Common myeloid progenitor, CD34-positive (primary cell): ENCODE measurements around the gene BCR.

Source experiments
- CTCF ChIA-PET: fragments of 350-600 bp; sonication (Branson Sonifier 250); formaldehyde crosslinking; loops from one replicate; lab custom pipeline; 2021; ENCODE audit warnings: antibody characterized with exemption; lab: Charles Lee
- POLR2A ChIA-PET: fragments of 350-600 bp; sonication (Branson Sonifier 250); formaldehyde crosslinking; loops from one replicate; lab custom pipeline; 2021; ENCODE audit warnings: antibody characterized with exemption; lab: Charles Lee
- DNase-seq, 3 donors: peaks; one replicate each; pipeline versions ENCODE4 v3.0.0 to v3.0.0-alpha.2; 2013
- H3K27ac ChIP-seq, 2 experiments: 1 replicate in 1 of 2; 2 replicates in 1 of 2; pipeline ENCODE4 v1.7.0; 2013; ENCODE audit warnings: inconsistent platforms in 2 of 2, low read length in 2 of 2, mild to moderate bottlenecking in 2 of 2, low read depth in 1 of 2, moderate library complexity in 1 of 2; ENCODE audit not compliant: severe bottlenecking in 2 of 2, insufficient read depth in 1 of 2, poor library complexity in 1 of 2
- H3K27me3 ChIP-seq, 5 experiments: replicated peaks in 2 of 5; 1 replicate in 3 of 5; 2 replicates in 2 of 5; pipeline versions ENCODE4 v1.6.1 to v1.7.0; 2013; ENCODE audit warnings: low read length in 4 of 5, mild to moderate bottlenecking in 2 of 5, moderate library complexity in 2 of 5, inconsistent platforms in 1 of 5; ENCODE audit not compliant: insufficient read depth in 5 of 5, control insufficient read depth in 4 of 5
- H3K36me3 ChIP-seq, 4 experiments: 1 replicate in 2 of 4; 2 replicates in 2 of 4; pipeline versions ENCODE4 v1.6.1 to v1.7.0; 2013; ENCODE audit warnings: low read length in 3 of 4, control low read depth in 1 of 4, mild to moderate bottlenecking in 1 of 4; ENCODE audit not compliant: control insufficient read depth in 4 of 4, insufficient read depth in 4 of 4
- H3K4me1 ChIP-seq, 4 experiments: 1 replicate in 3 of 4; 2 replicates in 1 of 4; pipeline versions ENCODE4 v1.6.1 to v1.7.1; 2013; ENCODE audit warnings: low read length in 3 of 4, mild to moderate bottlenecking in 3 of 4, control low read depth in 1 of 4, inconsistent platforms in 1 of 4, moderate library complexity in 1 of 4; ENCODE audit not compliant: control insufficient read depth in 4 of 4, insufficient read depth in 4 of 4; ENCODE audit errors: control extremely low read depth in 1 of 4
- H3K4me3 ChIP-seq, 7 experiments: 1 replicate in 4 of 7; 2 replicates in 3 of 7; pipeline versions ENCODE4 v1.5.1 to v1.7.0; 2013; ENCODE audit warnings: mild to moderate bottlenecking in 7 of 7, low read length in 6 of 7, moderate library complexity in 6 of 7, inconsistent platforms in 2 of 7, low read depth in 2 of 7, control low read depth in 1 of 7; ENCODE audit not compliant: insufficient read depth in 4 of 7, control insufficient read depth in 1 of 7; ENCODE audit errors: extremely low read depth in 1 of 7
- H3K9me3 ChIP-seq, 5 experiments: 1 replicate in 4 of 5; 2 replicates in 1 of 5; pipeline versions ENCODE4 v1.6.1 to v1.7.1; 2013; ENCODE audit warnings: low read length in 4 of 5, mild to moderate bottlenecking in 2 of 5, inconsistent platforms in 1 of 5, low read depth in 1 of 5, moderate library complexity in 1 of 5; ENCODE audit not compliant: control insufficient read depth in 4 of 5, insufficient read depth in 2 of 5; ENCODE audit errors: control extremely low read depth in 1 of 5
- WGBS: methylation state at CpG from one replicate; pipeline ENCODE4 v1.1.5; 2013; ENCODE audit not compliant: insufficient coverage; 5-methylcytosine and 5-hydroxymethylcytosine counted together

The BCR gene

DNA sequence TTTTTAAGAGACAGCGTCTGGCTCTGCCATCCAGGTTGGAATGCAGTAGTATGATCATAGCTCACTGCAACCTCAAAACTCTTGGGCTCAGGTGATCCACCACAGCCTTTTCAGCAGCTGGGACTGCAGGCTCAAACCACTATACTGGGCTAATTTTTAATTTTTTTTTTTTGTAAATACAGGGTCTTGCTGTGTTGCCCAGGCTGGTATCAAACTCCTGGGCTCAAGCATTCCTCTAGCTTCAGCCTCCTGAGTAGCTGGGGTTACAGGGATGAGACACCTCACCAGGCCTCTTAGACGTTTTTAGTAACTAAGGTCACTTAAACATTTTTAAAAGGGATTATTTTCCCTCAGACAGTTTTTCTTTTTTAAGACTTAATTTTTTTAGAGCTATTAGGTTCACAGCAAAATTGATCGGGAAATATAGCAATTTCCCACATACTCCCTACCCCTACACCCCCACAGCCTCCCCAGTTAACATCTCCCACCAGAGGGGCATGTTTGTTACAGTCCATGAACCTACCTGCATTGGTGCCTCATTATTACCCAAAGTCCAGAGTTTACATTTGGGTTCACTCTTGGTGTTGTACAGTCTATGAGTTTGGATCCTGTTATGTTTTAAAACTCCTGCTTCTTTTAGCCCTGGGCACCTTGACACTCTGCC, 3.9 kb downstream of the BCR start:
- Histone ChIP-seq H3K36me3 (peaks cover 4 to 54% (median 18%) of the 10 kb centered on the region in 4 experiments), H3K4me3 (peak overlapping the region in 6 of 7 experiments; percentile 88 to 100 (median 93)), H3K9me3 (no peaks in the 10 kb centered on the region), H3K4me1 (peaks cover 22 to 82% (median 71%) of the 10 kb centered on the region in 4 experiments), H3K27me3 (no peaks in the 10 kb centered on the region), H3K27ac (peak overlapping the region; percentile 69 to 88)
- ChIA-PET POLR2A (interaction anchor here (0.6 to 4.6 kb wide), 8 partner anchors 16 to 85 kb away, joined by 3 to 30 read pairs (median 4); no protein-coding TSS in a partner anchor), CTCF (interaction anchor here (0.9 to 3.7 kb wide), 12 partner anchors 11 to 81 kb away, joined by 3 to 18 read pairs (median 6); no protein-coding TSS in a partner anchor)
- 33% methylated on average over 1 of the region's 3 CpGs for WGBS
- DNase-seq, result no peak

DNA sequence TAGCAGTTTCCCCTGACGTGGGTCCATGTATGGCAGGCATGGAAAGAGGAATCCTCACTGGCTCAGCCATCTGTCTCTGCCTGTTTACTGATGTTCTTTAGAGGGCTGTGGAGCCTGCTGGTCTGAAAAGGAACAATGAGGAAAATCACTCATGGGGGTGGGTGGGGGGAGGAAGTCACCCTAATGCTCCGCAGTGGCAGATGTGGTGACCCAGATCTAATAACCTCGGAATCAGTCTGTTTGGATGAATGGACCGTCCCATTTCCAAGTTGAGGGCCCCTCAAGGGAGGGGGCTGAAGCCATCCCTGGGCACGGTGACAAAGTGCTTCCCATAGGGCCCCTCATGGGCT, 4.4 kb downstream of the BCR start:
- peak overlapping the region in 6 of 7 experiments; percentile 88 to 100 (median 93) for H3K4me3 ChIP-seq
- ChIA-PET POLR2A (no interaction called here), CTCF (interaction anchor here (1.2 to 2.4 kb wide), 5 partner anchors 14 to 81 kb away, joined by 4 to 18 read pairs (median 5); no protein-coding TSS in a partner anchor)
- peaks cover 4 to 58% (median 20%) of the 10 kb centered on the region in 4 experiments for H3K36me3 ChIP-seq
- H3K4me1 ChIP-seq, result peaks cover 22 to 79% (median 67%) of the 10 kb centered on the region in 4 experiments
- no peak for DNase-seq
- no peaks in the 10 kb centered on the region for H3K27me3 ChIP-seq
- H3K9me3 ChIP-seq, result no peaks in the 10 kb centered on the region
- 13% methylated on average over 3 of the region's 5 CpGs for WGBS
- peak overlapping the region; percentile 69 to 88 for H3K27ac ChIP-seq

DNA sequence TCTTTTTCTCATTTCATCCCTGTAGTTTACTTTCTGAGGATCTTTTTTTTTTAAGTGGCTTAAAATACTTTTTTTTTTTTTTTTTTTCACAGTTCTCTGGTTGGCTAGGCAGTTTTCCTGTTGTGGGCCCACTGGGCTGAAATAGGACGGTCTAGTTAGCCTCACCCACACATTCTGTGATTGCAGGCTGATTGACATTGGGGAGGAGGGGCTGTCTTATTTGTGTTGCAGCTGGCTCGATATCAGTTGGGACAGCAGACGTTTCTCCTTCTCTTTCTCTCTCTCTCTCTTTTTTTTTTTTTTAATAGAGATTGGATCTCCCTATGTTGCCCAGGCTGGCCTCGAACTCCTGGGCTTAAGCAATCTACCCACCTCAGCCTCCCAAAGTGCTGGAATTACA, 6.9 kb downstream of the BCR start:
- H3K27me3 ChIP-seq, result no peaks in the 10 kb centered on the region
- no peaks in the 10 kb centered on the region for H3K9me3 ChIP-seq
- peak in 2 of 3 donors; percentile 62 to 68 for DNase-seq
- peaks cover 21 to 89% (median 69%) of the 10 kb centered on the region in 4 experiments for H3K4me1 ChIP-seq
- peaks cover 0 to 69% (median 24%) of the 10 kb centered on the region in 4 experiments for H3K36me3 ChIP-seq
- CTCF ChIA-PET, result interaction anchor here (0.9 to 2.0 kb wide), 3 partner anchors 9 to 103 kb away, joined by 4 to 10 read pairs (median 7); no protein-coding TSS in a partner anchor
- WGBS, result 40% methylated on average over 1 of the region's 4 CpGs
- no peak overlapping the region for H3K4me3 ChIP-seq
- POLR2A ChIA-PET, result interaction anchor here (0.7 to 1.1 kb wide), 2 partner anchors 31 to 62 kb away, joined by 3 to 4 read pairs; no protein-coding TSS in a partner anchor
- peak overlapping the region; percentile 29 to 57 for H3K27ac ChIP-seq

DNA sequence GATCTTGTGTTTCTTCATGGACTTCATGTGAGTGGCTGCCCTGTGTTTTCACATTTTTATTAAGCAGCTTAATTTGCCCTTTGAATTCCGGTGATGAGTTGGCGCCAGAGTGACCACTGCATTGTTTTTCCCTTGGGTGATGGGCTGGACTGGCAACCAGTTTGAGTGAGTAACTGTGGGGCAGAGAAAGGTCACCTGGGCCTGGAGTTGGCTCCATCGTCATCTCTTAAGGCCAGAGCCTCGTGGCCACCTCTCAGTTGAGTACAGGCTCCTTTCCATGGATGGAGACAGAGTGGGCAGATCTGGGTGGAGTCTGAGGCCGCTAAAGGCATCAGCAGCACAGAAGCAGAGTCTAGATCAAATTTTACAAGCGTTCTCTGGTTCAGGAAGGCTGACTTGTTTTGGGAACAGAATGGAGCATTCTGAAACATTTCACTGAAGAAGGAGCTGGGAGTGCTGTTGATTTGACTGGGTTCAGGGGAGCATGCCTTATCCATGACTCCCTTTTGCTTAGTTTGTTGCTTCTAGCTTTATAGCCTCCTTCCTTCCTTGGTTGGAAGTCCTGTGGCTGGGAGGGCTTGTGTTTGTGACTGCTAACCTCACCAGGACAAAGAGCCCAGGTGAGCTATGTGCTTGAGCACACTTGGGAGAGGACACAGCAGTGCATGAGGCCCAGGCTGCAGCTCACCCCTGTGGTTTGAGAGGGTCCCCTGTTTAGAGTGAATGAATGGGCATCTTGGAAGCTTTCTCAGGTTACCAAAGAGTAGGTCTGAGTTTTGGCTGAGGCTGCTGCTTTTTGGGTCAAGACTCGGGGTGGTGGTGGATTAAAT, 7.8 kb downstream of the BCR start:
- CTCF ChIA-PET, result interaction anchor here (1.0 to 2.0 kb wide), 5 partner anchors 11 to 102 kb away, joined by 3 to 10 read pairs (median 4); no protein-coding TSS in a partner anchor

DNA sequence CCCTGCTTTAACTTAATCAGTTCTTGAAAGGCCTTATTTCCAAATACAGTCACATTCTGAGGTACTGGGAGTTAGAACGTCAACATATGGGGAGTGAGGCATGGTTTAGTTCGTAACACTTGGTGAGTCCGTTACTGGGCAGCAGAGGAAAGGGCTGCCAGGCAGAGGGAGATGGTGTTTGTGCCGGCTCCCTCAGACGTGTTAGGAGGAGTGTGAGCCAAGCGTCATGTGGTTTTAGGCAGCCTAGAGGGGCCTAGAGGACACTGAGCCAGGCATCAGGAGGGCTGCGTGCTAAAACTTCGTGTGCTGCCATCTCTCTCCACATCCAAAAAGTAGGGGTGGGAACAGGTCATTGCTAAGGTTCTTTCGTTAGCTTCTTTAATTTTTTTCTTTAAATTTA, 10.2 kb downstream of the BCR start:
- H3K36me3 ChIP-seq, result peaks cover 0 to 67% (median 32%) of the 10 kb centered on the region in 4 experiments
- DNase-seq, result no peak
- peak overlapping the region in 1 of 2 experiments; percentile 57 for H3K27ac ChIP-seq
- 88% methylated on average over 5 of the region's 9 CpGs for WGBS
- no peak overlapping the region for H3K4me3 ChIP-seq
- H3K9me3 ChIP-seq, result no peaks in the 10 kb centered on the region
- ChIA-PET CTCF (interaction anchor here (1.3 kb wide), 2 partner anchors 13 to 27 kb away, joined by 3 to 4 read pairs; no protein-coding TSS in a partner anchor), POLR2A (interaction anchor here (0.5 to 0.6 kb wide), 2 partner anchors 9 to 21 kb away, joined by 4 to 5 read pairs; no protein-coding TSS in a partner anchor)
- H3K27me3 ChIP-seq, result no peaks in the 10 kb centered on the region
- peaks cover 0 to 73% (median 48%) of the 10 kb centered on the region in 4 experiments for H3K4me1 ChIP-seq

More for the DNA sequence above, 7.8 kb downstream of the BCR start:
- no peaks in the 10 kb centered on the region for H3K9me3 ChIP-seq
- peaks cover 0 to 69% (median 29%) of the 10 kb centered on the region in 4 experiments for H3K36me3 ChIP-seq
- no peaks in the 10 kb centered on the region for H3K27me3 ChIP-seq
- DNase-seq, result no peak
- peak overlapping the region; percentile 29 to 57 for H3K27ac ChIP-seq
- peaks cover 15 to 90% (median 72%) of the 10 kb centered on the region in 4 experiments for H3K4me1 ChIP-seq
- peak overlapping the region in 1 of 7 experiments; percentile 5 for H3K4me3 ChIP-seq
- WGBS, result 82% methylated on average over 6 of the region's 7 CpGs
- POLR2A ChIA-PET, result no interaction called here

GRCh38 chr22:23192133-23192532, 11.8 kb downstream of the BCR start:
- CTCF ChIA-PET, result no interaction called here
- no peaks in the 10 kb centered on the region for H3K27me3 ChIP-seq
- DNase-seq, result peak in 1 of 3 donors; percentile 23
- H3K36me3 ChIP-seq, result peaks cover 0 to 67% (median 37%) of the 10 kb centered on the region in 4 experiments
- 79% methylated on average over 3 of the region's 5 CpGs for WGBS
- POLR2A ChIA-PET, result no interaction called here
- peak overlapping the region; percentile 8 to 75 for H3K27ac ChIP-seq
- no peak overlapping the region for H3K4me3 ChIP-seq
- H3K4me1 ChIP-seq, result peaks cover 0 to 69% (median 41%) of the 10 kb centered on the region in 4 experiments
- H3K9me3 ChIP-seq, result no peaks in the 10 kb centered on the region
